GM06990 (cell line): ENCODE measurements around the gene BICC1.

Experiments used
- DNase-seq: peaks from one replicate; pipeline ENCODE4 v3.0.0-alpha.2; 2011; ENCODE audit not compliant: insufficient read length; ENCODE audit errors: extremely low read depth
- H3K27me3 ChIP-seq: replicated peaks from 2 replicates; pipeline ENCODE4 v1.6.0; 2011; ENCODE audit warnings: low read length; ENCODE audit not compliant: control insufficient read depth, insufficient read depth
- H3K36me3 ChIP-seq: 2 replicates; pipeline ENCODE4 v1.5.1; 2011; ENCODE audit warnings: low read length; ENCODE audit not compliant: control insufficient read depth, insufficient read depth
- H3K4me3 ChIP-seq: replicated peaks from 2 replicates; pipeline ENCODE4 v1.5.1; 2011; ENCODE audit warnings: low read depth, mild to moderate bottlenecking, control low read depth, low read length
- TF ChIP-seq, protein P1 (sequence below): IDR thresholded peaks from 2 replicates; pipeline ENCODE4 v1.5.1; 2011; ENCODE audit warnings: low read length, control low read depth, mild to moderate bottlenecking, inconsistent platforms; ENCODE audit not compliant: insufficient read depth, poor library complexity, severe bottlenecking

BICC1 gene

DNA sequence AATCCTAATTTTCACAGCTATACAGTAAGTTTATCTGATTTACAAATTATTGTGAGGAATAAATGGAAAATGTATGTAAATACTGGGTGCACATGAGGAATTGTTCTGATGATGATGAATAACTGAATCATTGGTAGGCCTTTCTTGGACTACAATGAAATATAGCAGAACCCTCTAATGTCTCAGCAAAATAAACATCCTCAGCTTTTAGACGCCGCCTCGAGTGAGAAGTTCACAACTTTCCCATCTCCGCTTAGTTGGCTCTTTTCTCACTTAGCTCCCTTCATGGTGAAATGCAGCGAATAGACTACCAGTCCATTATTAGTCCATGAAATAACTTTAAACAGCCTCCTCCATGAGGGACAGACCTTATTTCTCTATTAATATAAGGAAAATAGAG, 182.3 kb downstream of the BICC1 start:
- Histone ChIP-seq H3K4me3 (no peak overlapping the region), H3K36me3 (no peaks in the 10 kb centered on the region), H3K27me3 (no peaks in the 10 kb centered on the region)
- DNase-seq: no peak
- TF ChIP-seq, protein P1, sequence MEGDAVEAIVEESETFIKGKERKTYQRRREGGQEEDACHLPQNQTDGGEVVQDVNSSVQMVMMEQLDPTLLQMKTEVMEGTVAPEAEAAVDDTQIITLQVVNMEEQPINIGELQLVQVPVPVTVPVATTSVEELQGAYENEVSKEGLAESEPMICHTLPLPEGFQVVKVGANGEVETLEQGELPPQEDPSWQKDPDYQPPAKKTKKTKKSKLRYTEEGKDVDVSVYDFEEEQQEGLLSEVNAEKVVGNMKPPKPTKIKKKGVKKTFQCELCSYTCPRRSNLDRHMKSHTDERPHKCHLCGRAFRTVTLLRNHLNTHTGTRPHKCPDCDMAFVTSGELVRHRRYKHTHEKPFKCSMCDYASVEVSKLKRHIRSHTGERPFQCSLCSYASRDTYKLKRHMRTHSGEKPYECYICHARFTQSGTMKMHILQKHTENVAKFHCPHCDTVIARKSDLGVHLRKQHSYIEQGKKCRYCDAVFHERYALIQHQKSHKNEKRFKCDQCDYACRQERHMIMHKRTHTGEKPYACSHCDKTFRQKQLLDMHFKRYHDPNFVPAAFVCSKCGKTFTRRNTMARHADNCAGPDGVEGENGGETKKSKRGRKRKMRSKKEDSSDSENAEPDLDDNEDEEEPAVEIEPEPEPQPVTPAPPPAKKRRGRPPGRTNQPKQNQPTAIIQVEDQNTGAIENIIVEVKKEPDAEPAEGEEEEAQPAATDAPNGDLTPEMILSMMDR: no peak

GRCh38 chr10:58696736-58697135, 184.1 kb downstream of the BICC1 start:
- H3K27me3 ChIP-seq: no peaks in the 10 kb centered on the region
- DNase-seq: no peak

DNA sequence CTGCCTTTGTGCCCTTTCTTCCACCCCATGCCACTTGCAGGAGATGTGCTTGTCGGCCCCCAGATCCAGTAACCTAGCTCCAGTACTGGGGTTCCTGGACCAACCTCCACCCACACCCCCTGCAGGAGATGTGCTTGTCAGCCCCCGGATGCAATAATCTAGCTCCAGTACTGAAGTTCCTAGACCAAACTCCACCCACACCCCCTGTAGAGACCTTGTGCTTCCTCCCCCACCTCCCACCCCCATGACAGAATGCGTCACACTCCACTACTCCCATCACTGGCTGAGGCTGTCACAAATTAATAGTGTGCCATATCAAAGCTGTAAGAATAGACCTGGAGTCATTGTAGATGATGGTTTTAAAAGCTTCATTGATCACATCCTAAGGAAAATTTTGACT, 185.0 kb downstream of the BICC1 start:
- no peaks in the 10 kb centered on the region for H3K27me3 ChIP-seq
- no peak for DNase-seq
- TF ChIP-seq, protein P1: no peak

More at GRCh38 chr10:58696736-58697135, 184.1 kb downstream of the BICC1 start:
- TF ChIP-seq, protein P1: no peak
- no peak overlapping the region for H3K4me3 ChIP-seq
- no peaks in the 10 kb centered on the region for H3K36me3 ChIP-seq

DNA sequence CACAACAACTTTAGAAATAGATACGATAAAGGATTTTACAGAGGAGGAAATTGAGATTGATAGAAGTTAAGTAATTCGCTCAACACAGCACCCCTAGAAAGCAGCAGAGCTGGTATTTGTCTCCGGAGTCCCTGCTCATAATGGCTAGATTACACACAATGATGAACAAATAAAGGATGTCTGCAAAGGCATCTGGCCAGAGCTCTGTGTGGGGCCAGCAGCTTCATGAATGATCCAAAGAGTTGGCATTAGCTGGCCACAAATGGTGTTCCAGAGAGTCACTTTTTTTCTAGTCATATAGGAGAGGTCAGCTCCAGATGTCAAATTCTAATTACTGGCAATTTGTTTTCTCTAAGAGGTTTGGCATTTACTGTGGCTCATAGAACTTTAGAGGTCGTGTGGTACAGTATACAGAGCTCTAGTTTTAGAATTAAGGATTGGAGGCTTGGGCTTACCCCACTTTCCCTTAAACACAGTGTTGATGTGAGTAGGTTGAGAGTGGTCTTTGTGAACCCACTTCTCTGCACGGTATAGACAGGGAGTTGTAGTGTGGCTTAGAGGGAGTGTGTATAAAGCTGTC, 186.2 kb downstream of the BICC1 start:
- Histone ChIP-seq H3K27me3 (no peaks in the 10 kb centered on the region), H3K4me3 (no peak overlapping the region), H3K36me3 (no peaks in the 10 kb centered on the region)
- TF ChIP-seq, protein P1: no peak
- DNase-seq: no peak

More for the DNA sequence above, 185.0 kb downstream of the BICC1 start:
- Histone ChIP-seq H3K4me3 (no peak overlapping the region), H3K36me3 (no peaks in the 10 kb centered on the region)

DNA sequence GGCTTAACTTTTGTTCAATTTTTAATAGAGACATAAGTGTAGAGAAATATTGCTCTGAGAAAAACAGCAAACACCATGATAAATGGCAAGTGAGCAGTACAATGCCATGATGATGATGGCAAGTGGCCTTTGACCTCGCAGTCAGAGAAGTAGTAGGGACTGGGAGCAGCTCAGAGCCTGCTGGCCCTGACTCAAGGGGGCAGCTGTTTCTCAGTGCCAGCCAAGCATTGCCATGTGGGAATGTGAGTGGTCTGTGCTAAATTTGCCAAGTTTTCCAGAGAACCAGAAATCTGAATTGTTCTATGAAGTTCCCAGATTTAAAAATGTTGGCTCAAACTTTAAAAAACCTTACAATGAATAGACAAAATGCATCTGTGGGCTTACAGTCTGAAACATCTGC, 187.9 kb downstream of the BICC1 start:
- Histone ChIP-seq H3K4me3 (no peak overlapping the region), H3K27me3 (no peaks in the 10 kb centered on the region), H3K36me3 (no peaks in the 10 kb centered on the region)
- no peak for DNase-seq
- TF ChIP-seq, protein P1: no peak
